Gastroesophageal sphincter (tissue), 4 donors: ENCODE results near the gene GYG1. TPM values are rescaled to one million over a fixed set of nuclear protein-coding genes. Genes with fewer than 3 reads are reported as not detected.

Experiments
- ATAC-seq: fragments of 150-250 bp; one replicate; pipeline ENCODE4 v1.9.1; 2016; ENCODE audit warnings: mild to moderate bottlenecking, moderate library complexity
- H3K27ac ChIP-seq, 4 donors: fragments of 200-600 bp; sonication (generic) in 3 of 4; 1 replicate in 3 of 4; 2 replicates in 1 of 4; pipeline ENCODE4 v1.5.1; 2016 to 2019
- H3K27me3 ChIP-seq: fragments of 200-600 bp; sonication (generic); one replicate; pipeline ENCODE4 v1.5.1; 2019
- H3K36me3 ChIP-seq, 2 donors: fragments of 200-600 bp; sonication (generic); one replicate each; pipeline ENCODE4 v1.5.1; 2019; ENCODE audit warnings: control low read depth in 1 of 2
- H3K4me1 ChIP-seq, 3 donors: fragments of 200-600 bp; sonication (generic); 1 replicate in 2 of 3; 2 replicates in 1 of 3; pipeline ENCODE4 v1.5.1; 2016 to 2019; ENCODE audit warnings: control low read depth in 2 of 3
- H3K4me3 ChIP-seq, 2 donors: fragments of 200-600 bp; sonication (generic); one replicate each; pipeline ENCODE4 v1.5.1; 2019; ENCODE audit warnings: mild to moderate bottlenecking in 1 of 2, moderate library complexity in 1 of 2
- H3K9me3 ChIP-seq, 3 donors: fragments of 200-600 bp; sonication (generic); one replicate each; pipeline ENCODE4 v1.5.1; 2017 to 2019; ENCODE audit warnings: control low read depth in 2 of 3
- CTCF ChIP-seq, 4 experiments: fragments of 200-600 bp in 2 of 4; fragments of 450-650 bp in 2 of 4; sonication (generic) in 1 of 4; IDR thresholded peaks; one replicate each; pipeline ENCODE4 v1.5.1; 2017 to 2019; ENCODE audit warnings: antibody characterized with exemption in 4 of 4, mild to moderate bottlenecking in 2 of 4, moderate library complexity in 2 of 4
- EP300 ChIP-seq: sonication (generic); formaldehyde crosslinking; IDR thresholded peaks from one replicate; pipeline ENCODE4 v1.6.1; 2017; ENCODE audit warnings: antibody characterized with exemption, mild to moderate bottlenecking
- POLR2A ChIP-seq, 2 donors: fragments of 450-650 bp; IDR thresholded peaks; one replicate each; pipeline ENCODE4 v1.6.1; 2017; ENCODE audit warnings: antibody characterized with exemption in 2 of 2, mild to moderate bottlenecking in 2 of 2, moderate library complexity in 1 of 2
- POLR2AphosphoS5 ChIP-seq: sonication (generic); formaldehyde crosslinking; IDR thresholded peaks from one replicate; pipeline ENCODE4 v1.6.1; 2017; ENCODE audit warnings: antibody characterized with exemption
- WGBS, 2 donors: methylation state at CpG; one replicate each; pipeline ENCODE4 v1.1.5; 2018; ENCODE audit warnings: low coverage in 1 of 2; 5-methylcytosine and 5-hydroxymethylcytosine counted together
- total RNA-seq, 4 donors: library from RNA; depleted of rRNA; stranded (reverse); fragments of >200 nt; gene quantifications; one replicate each; pipeline ENCODE4 v1.1.0, GENCODE V29; 2016

Gene GYG1
- total RNA-seq, 4 donors from 2014 or later = 117 to 883 (median 126) TPM

- H3K4me1 ChIP-seq = peaks cover 3 to 69% (median 15%) of the 10 kb centered on the region in 3 donors
- WGBS, 2 donors = 69 to 75% methylated on average over 3 of the region's 3 CpGs
- H3K9me3 ChIP-seq = no peaks in the 10 kb centered on the region
- peaks cover 0 to 81% of the 10 kb centered on the region in 2 donors for H3K36me3 ChIP-seq
- no peak for TF ChIP-seq POLR2AphosphoS5
- no peak for TF ChIP-seq POLR2A (IDR thresholded peaks at IDR 0.05)
- no peak for TF ChIP-seq CTCF (IDR thresholded peaks at IDR 0.05)
- no peak for TF ChIP-seq EP300
- H3K27me3 ChIP-seq = no peaks in the 10 kb centered on the region
- H3K27ac ChIP-seq = no peak overlapping the region
- no peak for ATAC-seq
- no peak overlapping the region for H3K4me3 ChIP-seq
Measured at GRCh38 chr3:149001727-149002126, 10.4 kb downstream of the GYG1 start.

- Histone ChIP-seq H3K36me3 (peaks cover 0 to 81% of the 10 kb centered on the region in 2 donors), H3K4me3 (no peak overlapping the region)
Measured at GRCh38 chr3:149003653-149004305, 12.4 kb downstream of the GYG1 start.

GRCh38 chr3:149004622-149005021 lies 13.3 kb downstream of the GYG1 start:
- TF ChIP-seq POLR2A (IDR thresholded peaks at IDR 0.05) = no peak
- TF ChIP-seq POLR2AphosphoS5 = peak; percentile 42
- Histone ChIP-seq H3K4me3 (no peak overlapping the region), H3K4me1 (peaks cover 3 to 49% (median 6%) of the 10 kb centered on the region in 3 donors), H3K9me3 (no peaks in the 10 kb centered on the region), H3K36me3 (peaks cover 0 to 80% of the 10 kb centered on the region in 2 donors), H3K27me3 (no peaks in the 10 kb centered on the region), H3K27ac (peak overlapping the region in 1 of 4 donors; percentile 38)
- ATAC-seq = no peak
- 38 to 51% methylated on average over 3 to 4 of the region's 4 CpGs for WGBS, 2 donors

More at GRCh38 chr3:149003653-149004305, 12.4 kb downstream of the GYG1 start:
- whole genome bisulfite sequencing, 2 donors = 89 to 90% methylated on average over 3 to 5 of the region's 6 CpGs
- H3K27me3 ChIP-seq = no peaks in the 10 kb centered on the region
- ATAC-seq = no peak
- TF ChIP-seq POLR2A (IDR thresholded peaks at IDR 0.05) (no peak), EP300 (no peak), POLR2AphosphoS5 (no peak), CTCF (IDR thresholded peaks at IDR 0.05) (no peak)
- H3K27ac ChIP-seq = no peak overlapping the region
- no peaks in the 10 kb centered on the region for H3K9me3 ChIP-seq
- peaks cover 3 to 52% (median 11%) of the 10 kb centered on the region in 3 donors for H3K4me1 ChIP-seq

- peaks cover 0 to 78% of the 10 kb centered on the region in 2 donors for H3K36me3 ChIP-seq
- H3K9me3 ChIP-seq = no peaks in the 10 kb centered on the region
- H3K4me3 ChIP-seq = no peak overlapping the region
- WGBS, 2 donors = 67 to 88% methylated on average over 1 of the region's 1 CpG
- TF ChIP-seq POLR2AphosphoS5 (no peak), EP300 (no peak), POLR2A (IDR thresholded peaks at IDR 0.05) (no peak), CTCF (IDR thresholded peaks at IDR 0.05) (no peak)
- ATAC-seq = no peak
- peaks cover 6 to 49% (median 9%) of the 10 kb centered on the region in 3 donors for H3K4me1 ChIP-seq
- H3K27me3 ChIP-seq = no peaks in the 10 kb centered on the region
- no peak overlapping the region for H3K27ac ChIP-seq
Measured at GRCh38 chr3:149005416-149005815, 14.1 kb downstream of the GYG1 start.

- no peak for ATAC-seq
- Histone ChIP-seq H3K27ac (no peak overlapping the region), H3K36me3 (peaks cover 0 to 75% of the 10 kb centered on the region in 2 donors)
Measured at GRCh38 chr3:149007567-149008257, 16.4 kb downstream of the GYG1 start.

More at GRCh38 chr3:149007567-149008257, 16.4 kb downstream of the GYG1 start:
- 89 to 95% methylated on average over 5 to 7 of the region's 7 CpGs for WGBS, 2 donors
- TF ChIP-seq CTCF (IDR thresholded peaks at IDR 0.05) = no peak
- no peak for TF ChIP-seq POLR2AphosphoS5
- Histone ChIP-seq H3K27me3 (no peaks in the 10 kb centered on the region), H3K9me3 (no peaks in the 10 kb centered on the region), H3K4me1 (peaks cover 15 to 51% (median 18%) of the 10 kb centered on the region in 3 donors), H3K4me3 (no peak overlapping the region)
